RWPE1 (cell line): ENCODE data around the gene ELMO3.

Source experiments
- CTCF ChIA-PET: fragments of 350-600 bp; sonication (Branson Sonifier 250); formaldehyde crosslinking; extraction: SDS; loops from one replicate; lab custom pipeline; 2021; lab: Yijun Ruan, JAX
- POLR2A ChIA-PET: fragments of 400-600 bp; formaldehyde crosslinking; extraction: SDS; loops from one replicate; lab custom pipeline; 2020; ENCODE audit warnings: antibody characterized with exemption; ENCODE audit not compliant: low non-redundant PET; lab: Yijun Ruan, JAX
- DNase-seq: peaks from one replicate; pipeline ENCODE4 v3.0.0; 2012; ENCODE audit warnings: low spot score
- H3K27ac ChIP-seq: fragments of 450-650 bp; 2 replicates; pipeline ENCODE4 v1.5.1; 2017
- CTCF ChIP-seq: fragments of 450-650 bp; conservative IDR thresholded peaks from 2 replicates; pipeline ENCODE4 v1.5.1; 2017; ENCODE audit warnings: low read depth, mild to moderate bottlenecking

The ELMO3 gene

GRCh38 chr16:67169642-67170167 is 29.2 kb upstream of the ELMO3 start:
- ChIA-PET POLR2A (interaction anchor here (1.2 kb wide), 1 partner anchor 9 kb away, joined by 4 read pairs; no protein-coding TSS in a partner anchor), CTCF (interaction anchor here (0.6 to 1.4 kb wide), 5 partner anchors 14 to 34 kb away, joined by 3 to 9 read pairs (median 6); partner anchors contain the start of genes E2F4 and EXOC3L1)
- H3K27ac ChIP-seq = peak overlapping the region; percentile 98
- no peak for DNase-seq
- peak; percentile 65 for TF ChIP-seq CTCF

- POLR2A ChIA-PET = interaction anchor here (0.6 to 1.2 kb wide), 5 partner anchors 10 to 1374 kb away, joined by 3 to 4 read pairs (median 4); partner anchors contain the start of gene B3GNT9
- CTCF ChIA-PET = interaction anchor here (0.5 to 1.4 kb wide), 7 partner anchors 15 to 139 kb away, joined by 3 to 9 read pairs (median 4); partner anchors contain the start of genes E2F4 and EXOC3L1
- DNase-seq = peak; percentile 79
- TF ChIP-seq CTCF = no peak
- peak within 1 kb of the TSS; percentile 98 for H3K27ac ChIP-seq
Measured at GRCh38 chr16:67170168-67170948, 28.6 kb upstream of the ELMO3 start, which contains the start of gene NOL3. Gene NOL3 (plus strand): TSS chr16:67170538.

GRCh38 chr16:67170949-67171649 is 27.8 kb upstream of the ELMO3 start:
- DNase-seq = no peak
- ChIA-PET POLR2A (interaction anchor here (0.6 to 1.2 kb wide), 4 partner anchors 10 to 217 kb away, joined by 3 to 4 read pairs (median 4); partner anchors contain the start of gene B3GNT9), CTCF (interaction anchor here (0.7 to 1.4 kb wide), 4 partner anchors 14 to 29 kb away, joined by 3 to 9 read pairs (median 5); no protein-coding TSS in a partner anchor)
- peak overlapping the region; percentile 98 for H3K27ac ChIP-seq
- no peak for TF ChIP-seq CTCF

GRCh38 chr16:67173323-67173722 is 25.6 kb upstream of the ELMO3 start:
- DNase-seq = no peak
- ChIA-PET POLR2A (no interaction called here), CTCF (interaction anchor here (1.9 kb wide), 1 partner anchor 18 kb away, joined by 5 read pairs; no protein-coding TSS in a partner anchor)
- no peak for TF ChIP-seq CTCF
- H3K27ac ChIP-seq = peak overlapping the region; percentile 98

GRCh38 chr16:67173808-67174705 is 24.9 kb upstream of the ELMO3 start:
- ChIA-PET POLR2A (interaction anchor here (1.4 kb wide), 1 partner anchor 11 kb away, joined by 6 read pairs; no protein-coding TSS in a partner anchor), CTCF (interaction anchor here (0.6 to 1.9 kb wide), 5 partner anchors 11 to 157 kb away, joined by 3 to 5 read pairs (median 5); no protein-coding TSS in a partner anchor)
- DNase-seq = peak; percentile 83
- peak; percentile 16; the same call in 1 of the 2 replicates for TF ChIP-seq CTCF
- peak overlapping the region; percentile 98 for H3K27ac ChIP-seq
